ENCODE measurements around the gene DEDD2. TPM values are rescaled to one million over a fixed set of nuclear protein-coding genes. Genes with fewer than 3 reads are reported as not detected.

Gene DEDD2
- total RNA-seq, 1 donor from 2014 or later, result 21.4 TPM

GRCh38 chr19:42242512-42243409 lies 25.3 kb upstream of the DEDD2 start, which contains the start of gene GSK3A:
Gene GSK3A (minus strand): TSS chr19:42242602. CDS start chr19:42242465, 137 bp downstream.
- H3K4me3 ChIP-seq (ENCODE audit: low read length in 3 of 3), result peak within 1 kb of the TSS; percentile 90 to 92 (median 91)
- no peaks in the 10 kb centered on the region for H3K9me3 ChIP-seq (ENCODE audit: control insufficient read depth in 3 of 3, low read length in 3 of 3)
- peaks cover 40 to 56% (median 41%) of the 10 kb centered on the region in 3 donors for H3K4me1 ChIP-seq (ENCODE audit: control insufficient read depth in 3 of 3, insufficient read depth in 3 of 3, low read length in 3 of 3)
- peaks cover 8 to 22% (median 12%) of the 10 kb centered on the region in 3 donors for H3K36me3 ChIP-seq (ENCODE audit: control insufficient read depth in 3 of 3, insufficient read depth in 3 of 3, low read length in 3 of 3)
- H3K27me3 ChIP-seq (ENCODE audit: control insufficient read depth in 3 of 3, insufficient read depth in 3 of 3, low read length in 3 of 3), result no peaks in the 10 kb centered on the region
- peak within 1 kb of the TSS; percentile 87 to 93 (median 89) for H3K9ac ChIP-seq (ENCODE audit: low read depth in 1 of 3, low read length in 3 of 3)
- H3K27ac ChIP-seq (ENCODE audit: low read depth, low read length), result peak within 1 kb of the TSS; percentile 89

- no peaks in the 10 kb centered on the region for H3K27me3 ChIP-seq (ENCODE audit: control insufficient read depth in 3 of 3, insufficient read depth in 3 of 3, low read length in 3 of 3)
- H3K9me3 ChIP-seq (ENCODE audit: control insufficient read depth in 3 of 3, low read length in 3 of 3), result no peaks in the 10 kb centered on the region
- H3K9ac ChIP-seq (ENCODE audit: low read depth in 1 of 3, low read length in 3 of 3), result peak overlapping the region; percentile 87 to 93 (median 89)
- peaks cover 39 to 56% (median 41%) of the 10 kb centered on the region in 3 donors for H3K4me1 ChIP-seq (ENCODE audit: control insufficient read depth in 3 of 3, insufficient read depth in 3 of 3, low read length in 3 of 3)
- peak overlapping the region; percentile 59 for H3K27ac ChIP-seq (ENCODE audit: low read depth, low read length)
- peak overlapping the region; percentile 85 to 92 (median 91) for H3K4me3 ChIP-seq (ENCODE audit: low read length in 3 of 3)
- H3K36me3 ChIP-seq (ENCODE audit: control insufficient read depth in 3 of 3, insufficient read depth in 3 of 3, low read length in 3 of 3), result peaks cover 8 to 22% (median 12%) of the 10 kb centered on the region in 3 donors
Observed at GRCh38 chr19:42242069-42242511, 24.6 kb upstream of the DEDD2 start.

GRCh38 chr19:42241279-42241678 lies 23.8 kb upstream of the DEDD2 start:
- peaks cover 31 to 48% (median 33%) of the 10 kb centered on the region in 3 donors for H3K4me1 ChIP-seq (ENCODE audit: control insufficient read depth in 3 of 3, insufficient read depth in 3 of 3, low read length in 3 of 3)
- H3K27me3 ChIP-seq (ENCODE audit: control insufficient read depth in 3 of 3, insufficient read depth in 3 of 3, low read length in 3 of 3), result no peaks in the 10 kb centered on the region
- no peak overlapping the region for H3K27ac ChIP-seq (ENCODE audit: low read depth, low read length)
- no peaks in the 10 kb centered on the region for H3K9me3 ChIP-seq (ENCODE audit: control insufficient read depth in 3 of 3, low read length in 3 of 3)
- H3K4me3 ChIP-seq (ENCODE audit: low read length in 3 of 3), result peak overlapping the region; percentile 85 to 92 (median 91)
- peaks cover 13 to 29% (median 20%) of the 10 kb centered on the region in 3 donors for H3K36me3 ChIP-seq (ENCODE audit: control insufficient read depth in 3 of 3, insufficient read depth in 3 of 3, low read length in 3 of 3)
- H3K9ac ChIP-seq (ENCODE audit: low read depth in 1 of 3, low read length in 3 of 3), result peak overlapping the region; percentile 87 to 93 (median 89)

- Histone ChIP-seq H3K9ac (ENCODE audit: low read depth in 1 of 3, low read length in 3 of 3) (peak overlapping the region in 1 of 3 donors; percentile 45), H3K4me1 (ENCODE audit: control insufficient read depth in 3 of 3, insufficient read depth in 3 of 3, low read length in 3 of 3) (peaks cover 19 to 35% (median 20%) of the 10 kb centered on the region in 3 donors), H3K36me3 (ENCODE audit: control insufficient read depth in 3 of 3, insufficient read depth in 3 of 3, low read length in 3 of 3) (peaks cover 27 to 41% (median 33%) of the 10 kb centered on the region in 3 donors), H3K27ac (ENCODE audit: low read depth, low read length) (no peak overlapping the region), H3K9me3 (ENCODE audit: control insufficient read depth in 3 of 3, low read length in 3 of 3) (no peaks in the 10 kb centered on the region), H3K4me3 (ENCODE audit: low read length in 3 of 3) (no peak overlapping the region), H3K27me3 (ENCODE audit: control insufficient read depth in 3 of 3, insufficient read depth in 3 of 3, low read length in 3 of 3) (no peaks in the 10 kb centered on the region)
Observed at GRCh38 chr19:42239544-42240220, 22.2 kb upstream of the DEDD2 start.

GRCh38 chr19:42235181-42235580 lies 17.7 kb upstream of the DEDD2 start:
- Histone ChIP-seq H3K4me3 (ENCODE audit: low read length in 3 of 3) (no peak overlapping the region), H3K27me3 (ENCODE audit: control insufficient read depth in 3 of 3, insufficient read depth in 3 of 3, low read length in 3 of 3) (no peaks in the 10 kb centered on the region), H3K36me3 (ENCODE audit: control insufficient read depth in 3 of 3, insufficient read depth in 3 of 3, low read length in 3 of 3) (peaks cover 68 to 75% (median 70%) of the 10 kb centered on the region in 3 donors), H3K9me3 (ENCODE audit: control insufficient read depth in 3 of 3, low read length in 3 of 3) (no peaks in the 10 kb centered on the region), H3K9ac (ENCODE audit: low read depth in 1 of 3, low read length in 3 of 3) (no peak overlapping the region), H3K27ac (ENCODE audit: low read depth, low read length) (no peak overlapping the region), H3K4me1 (ENCODE audit: control insufficient read depth in 3 of 3, insufficient read depth in 3 of 3, low read length in 3 of 3) (peaks cover 0 to 7% (median 4%) of the 10 kb centered on the region in 3 donors)

GRCh38 chr19:42234364-42234763 lies 16.9 kb upstream of the DEDD2 start:
- Histone ChIP-seq H3K4me1 (ENCODE audit: control insufficient read depth in 3 of 3, insufficient read depth in 3 of 3, low read length in 3 of 3) (peaks cover 0 to 4% (median 0%) of the 10 kb centered on the region in 3 donors), H3K27me3 (ENCODE audit: control insufficient read depth in 3 of 3, insufficient read depth in 3 of 3, low read length in 3 of 3) (no peaks in the 10 kb centered on the region), H3K9me3 (ENCODE audit: control insufficient read depth in 3 of 3, low read length in 3 of 3) (no peaks in the 10 kb centered on the region), H3K27ac (ENCODE audit: low read depth, low read length) (no peak overlapping the region), H3K9ac (ENCODE audit: low read depth in 1 of 3, low read length in 3 of 3) (peak overlapping the region in 1 of 3 donors; percentile 40), H3K36me3 (ENCODE audit: control insufficient read depth in 3 of 3, insufficient read depth in 3 of 3, low read length in 3 of 3) (peaks cover 66 to 76% (median 70%) of the 10 kb centered on the region in 3 donors), H3K4me3 (ENCODE audit: low read length in 3 of 3) (no peak overlapping the region)

- peaks cover 68 to 77% (median 70%) of the 10 kb centered on the region in 3 donors for H3K36me3 ChIP-seq (ENCODE audit: control insufficient read depth in 3 of 3, insufficient read depth in 3 of 3, low read length in 3 of 3)
- H3K27ac ChIP-seq (ENCODE audit: low read depth, low read length), result no peak overlapping the region
- H3K27me3 ChIP-seq (ENCODE audit: control insufficient read depth in 3 of 3, insufficient read depth in 3 of 3, low read length in 3 of 3), result no peaks in the 10 kb centered on the region
- peak overlapping the region in 1 of 3 donors; percentile 40 for H3K9ac ChIP-seq (ENCODE audit: low read depth in 1 of 3, low read length in 3 of 3)
- no peaks in the 10 kb centered on the region for H3K9me3 ChIP-seq (ENCODE audit: control insufficient read depth in 3 of 3, low read length in 3 of 3)
- no peak overlapping the region for H3K4me3 ChIP-seq (ENCODE audit: low read length in 3 of 3)
- H3K4me1 ChIP-seq (ENCODE audit: control insufficient read depth in 3 of 3, insufficient read depth in 3 of 3, low read length in 3 of 3), result no peaks in the 10 kb centered on the region
Observed at GRCh38 chr19:42233678-42234292, 16.3 kb upstream of the DEDD2 start.

GRCh38 chr19:42233106-42233505 lies 15.6 kb upstream of the DEDD2 start:
- H3K27me3 ChIP-seq (ENCODE audit: control insufficient read depth in 3 of 3, insufficient read depth in 3 of 3, low read length in 3 of 3), result no peaks in the 10 kb centered on the region
- H3K9me3 ChIP-seq (ENCODE audit: control insufficient read depth in 3 of 3, low read length in 3 of 3), result no peaks in the 10 kb centered on the region
- H3K4me1 ChIP-seq (ENCODE audit: control insufficient read depth in 3 of 3, insufficient read depth in 3 of 3, low read length in 3 of 3), result no peaks in the 10 kb centered on the region
- peaks cover 68 to 74% (median 72%) of the 10 kb centered on the region in 3 donors for H3K36me3 ChIP-seq (ENCODE audit: control insufficient read depth in 3 of 3, insufficient read depth in 3 of 3, low read length in 3 of 3)
- H3K27ac ChIP-seq (ENCODE audit: low read depth, low read length), result no peak overlapping the region
- no peak overlapping the region for H3K4me3 ChIP-seq (ENCODE audit: low read length in 3 of 3)
- no peak overlapping the region for H3K9ac ChIP-seq (ENCODE audit: low read depth in 1 of 3, low read length in 3 of 3)

GRCh38 chr19:42232435-42232834 lies 15.0 kb upstream of the DEDD2 start:
- peaks cover 68 to 78% (median 75%) of the 10 kb centered on the region in 3 donors for H3K36me3 ChIP-seq (ENCODE audit: control insufficient read depth in 3 of 3, insufficient read depth in 3 of 3, low read length in 3 of 3)
- H3K9me3 ChIP-seq (ENCODE audit: control insufficient read depth in 3 of 3, low read length in 3 of 3), result no peaks in the 10 kb centered on the region
- H3K4me1 ChIP-seq (ENCODE audit: control insufficient read depth in 3 of 3, insufficient read depth in 3 of 3, low read length in 3 of 3), result no peaks in the 10 kb centered on the region
- no peak overlapping the region for H3K4me3 ChIP-seq (ENCODE audit: low read length in 3 of 3)
- H3K27ac ChIP-seq (ENCODE audit: low read depth, low read length), result no peak overlapping the region
- H3K27me3 ChIP-seq (ENCODE audit: control insufficient read depth in 3 of 3, insufficient read depth in 3 of 3, low read length in 3 of 3), result no peaks in the 10 kb centered on the region
- H3K9ac ChIP-seq (ENCODE audit: low read depth in 1 of 3, low read length in 3 of 3), result no peak overlapping the region

Measured in skeletal muscle tissue (tissue), 4 donors.